Loucy (cell line): Measurements from ENCODE around the gene UAP1L1.

ENCODE experiments used
- CTCF ChIP-seq: fragments of 200-600 bp; sonication (generic); conservative IDR thresholded peaks from 2 replicates; pipeline ENCODE4 v1.5.1; 2014; ENCODE audit warnings: mild to moderate bottlenecking, antibody characterized with exemption, low read length
- EZH2phosphoT487 ChIP-seq: fragments of 200-600 bp; IDR thresholded peaks from 2 replicates; pipeline ENCODE4 v1.6.1; 2018; ENCODE audit warnings: antibody characterized with exemption, mild to moderate bottlenecking, moderate library complexity, borderline replicate concordance

- no peak for TF ChIP-seq EZH2phosphoT487
- peak; percentile 45; the same call in 1 of the 2 replicates for TF ChIP-seq CTCF
These were observed 48.9 kb upstream of the UAP1L1 start for GRCh38 chr9:137028263-137029057.
